ENCODE measurements around the gene RNF126.

Gene RNF126

DNA sequence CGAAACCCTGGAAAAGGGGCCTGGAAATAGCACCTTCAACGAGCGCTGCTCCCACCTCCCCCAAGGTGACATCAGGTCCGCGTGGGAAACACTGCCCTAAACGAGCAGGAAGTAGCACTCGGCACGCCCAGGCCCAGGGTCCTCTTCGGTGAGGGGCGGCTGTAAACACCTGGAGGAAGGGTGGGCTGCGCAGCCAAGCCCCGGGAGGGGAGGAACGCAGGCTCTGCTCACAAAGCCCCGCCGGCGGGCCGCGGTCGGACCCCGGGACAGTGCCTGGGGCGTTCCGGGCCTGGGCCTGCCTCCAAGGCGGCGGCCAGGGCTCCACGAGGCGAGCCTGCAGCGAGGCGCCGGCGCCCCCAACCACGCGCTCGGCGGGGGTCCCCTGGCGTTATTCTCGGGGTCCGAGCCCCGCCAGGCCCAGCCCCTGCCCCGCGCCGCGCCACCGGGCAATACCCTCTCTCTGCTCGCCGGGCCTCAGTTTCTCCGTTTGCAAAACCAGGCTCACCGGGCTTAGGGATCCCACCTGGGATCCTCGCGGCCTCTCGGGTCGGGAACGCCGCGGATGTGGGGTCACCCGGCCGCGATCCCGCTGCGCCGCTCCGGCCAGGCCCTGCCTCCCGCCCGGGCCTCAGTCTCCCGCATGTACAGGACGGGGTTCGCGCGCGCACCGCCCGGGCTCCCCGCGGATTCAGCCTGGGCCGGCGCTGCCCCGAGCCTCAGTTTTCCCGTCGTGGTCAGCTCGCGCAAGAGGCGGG is 630 bp downstream of the RNF126 start:
- DNase-seq (ENCODE audit: low spot score): no peak

DNA sequence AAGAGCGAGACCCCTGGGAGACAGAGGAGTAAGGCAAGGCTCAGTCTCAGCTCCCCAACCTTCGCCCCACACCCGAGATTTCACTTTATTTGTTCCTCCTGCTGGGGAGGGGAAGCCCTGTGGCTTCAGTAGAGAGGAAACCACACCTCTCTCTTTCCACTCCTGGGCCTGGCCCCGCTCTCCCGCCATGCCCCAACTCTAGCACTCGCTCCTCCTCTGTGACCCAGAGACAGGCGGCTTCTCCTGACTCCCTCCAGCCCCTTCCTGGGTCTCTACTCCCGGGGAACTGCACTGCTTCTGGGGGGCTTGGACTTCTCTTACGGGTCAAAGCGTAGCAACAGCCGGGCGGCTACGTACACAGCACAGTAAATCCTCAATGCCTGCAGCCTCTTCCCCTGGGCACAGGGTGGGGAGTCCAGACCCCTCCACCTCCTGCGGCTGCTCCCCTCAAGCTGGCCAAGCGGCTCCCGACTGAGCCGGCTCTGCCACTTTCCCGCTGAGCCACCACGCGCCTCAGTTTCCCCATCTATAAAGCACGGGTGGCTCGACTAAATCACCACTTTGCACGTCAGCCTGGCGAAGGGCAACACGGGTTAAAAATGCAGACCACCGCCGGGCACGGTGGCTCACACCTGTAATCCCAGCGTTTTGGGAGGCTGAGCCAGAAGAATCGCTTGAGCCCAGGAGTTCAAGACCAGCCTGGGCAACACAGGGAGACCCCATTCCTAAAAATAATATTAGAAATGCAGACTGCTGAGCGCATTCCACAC is 1.4 kb downstream of the RNF126 start:
- no peak for DNase-seq (ENCODE audit: low spot score)

DNA sequence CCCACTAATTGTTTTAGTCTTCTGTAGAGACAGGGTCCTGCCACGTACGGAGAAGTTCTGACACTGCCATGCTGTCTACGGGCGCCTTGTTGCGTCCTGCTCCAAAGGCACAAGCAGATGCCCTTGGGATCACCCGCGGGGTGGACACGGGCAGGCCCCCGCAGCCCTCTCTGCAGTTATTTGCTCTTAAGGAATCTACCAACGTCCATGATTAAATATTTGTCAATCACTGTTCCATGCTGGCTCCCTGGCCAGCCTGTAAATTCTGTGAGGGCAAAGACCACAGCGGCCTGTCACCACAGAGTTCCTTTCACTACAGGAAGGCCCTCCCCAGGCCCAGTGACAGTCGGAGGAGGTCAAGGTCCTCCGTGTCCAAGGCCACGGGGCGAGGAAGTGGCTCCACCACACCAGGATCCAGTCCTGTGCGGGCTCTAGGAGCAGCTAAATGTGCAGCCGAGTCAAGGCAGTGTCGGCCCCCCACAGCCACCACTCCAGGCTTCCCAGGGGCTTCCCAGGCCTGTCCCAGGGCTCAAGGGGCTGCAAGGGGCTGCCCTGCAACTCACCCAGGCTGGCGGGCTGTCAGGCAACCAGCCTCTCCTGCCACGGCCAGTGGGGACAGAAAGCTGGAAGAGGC is 2.1 kb downstream of the RNF126 start:
- DNase-seq (ENCODE audit: low spot score): no peak

DNA sequence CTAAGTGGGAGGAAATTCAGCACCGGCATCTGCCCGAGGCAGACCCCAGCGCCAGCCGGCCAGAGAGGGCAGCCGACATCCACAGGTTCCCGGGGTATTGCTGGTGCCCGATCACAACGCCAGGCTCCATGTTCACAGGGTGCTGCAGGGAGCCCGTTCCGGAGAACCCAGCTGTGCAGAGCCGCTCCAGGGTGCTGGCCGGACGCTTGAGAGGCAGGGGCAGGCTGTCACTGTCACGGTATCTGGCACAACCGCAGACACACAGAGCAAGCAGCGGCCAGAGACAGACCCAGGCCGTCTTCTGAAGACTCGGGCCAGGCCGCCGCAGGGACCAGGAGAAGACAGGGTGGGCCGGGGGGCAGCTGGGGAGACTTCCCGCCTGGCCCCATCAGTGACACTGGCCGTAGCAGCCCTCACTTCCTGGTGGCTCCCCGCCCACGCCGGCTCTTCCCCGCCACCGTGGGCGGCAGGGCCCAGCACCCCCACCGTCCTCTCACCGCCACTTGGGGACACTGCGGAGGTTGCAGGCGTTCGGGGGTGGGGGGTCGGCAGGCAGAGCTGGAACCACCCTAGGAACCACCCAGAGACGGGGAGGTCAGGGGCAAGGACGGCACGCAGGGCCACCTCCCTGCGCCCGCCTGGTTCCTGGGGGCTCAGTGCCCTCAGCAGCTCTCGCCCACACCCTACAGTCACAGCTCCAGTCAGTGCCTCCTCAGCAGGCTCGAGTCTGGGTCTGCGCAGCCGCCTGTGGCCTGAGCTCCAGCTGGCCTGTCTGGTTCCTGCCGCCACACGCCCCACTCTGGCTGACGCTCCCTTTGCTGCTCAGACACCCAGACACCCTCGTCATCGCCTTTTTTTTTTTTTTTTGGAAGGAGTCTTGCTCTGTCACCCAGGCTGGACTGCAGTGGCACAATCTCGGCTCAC is 3.8 kb downstream of the RNF126 start:
- no peak for DNase-seq (ENCODE audit: low spot score)

DNA sequence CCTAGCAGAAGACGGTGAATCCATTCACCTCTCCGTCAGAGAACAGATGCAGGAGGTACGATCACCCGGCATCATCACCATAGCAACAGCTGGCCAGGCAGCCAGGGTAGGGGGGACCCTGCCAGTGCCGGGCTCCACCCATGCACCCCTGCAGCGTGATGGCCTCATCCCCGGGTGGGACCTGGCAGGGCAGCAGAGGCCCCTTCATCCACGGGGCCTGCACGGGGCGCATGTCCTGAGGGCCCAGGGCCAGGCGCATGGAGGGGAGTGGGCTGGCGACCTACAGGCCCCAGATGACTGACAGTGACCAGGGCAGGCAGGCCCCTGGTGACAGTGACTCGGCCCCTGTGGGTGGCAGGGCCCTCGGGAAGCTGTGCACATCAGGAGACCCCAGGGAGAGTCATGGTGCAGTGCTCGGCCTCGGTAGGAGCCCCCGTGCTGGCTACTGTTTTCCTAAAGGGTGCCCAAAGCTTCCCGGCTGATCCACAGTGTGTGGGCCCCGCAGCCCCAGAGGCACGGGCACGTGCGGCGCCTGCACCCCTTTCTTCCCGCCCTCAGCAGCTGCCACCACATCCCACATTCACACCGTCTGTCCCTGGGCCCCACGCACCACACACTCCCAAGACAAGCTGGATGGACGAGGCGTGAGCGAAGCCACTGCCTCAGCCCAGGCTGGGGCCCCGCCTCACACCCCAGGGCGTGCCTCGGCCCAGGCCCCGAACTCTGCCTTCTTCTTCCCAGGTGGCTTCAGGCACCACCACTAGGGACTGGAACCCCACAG is 4.8 kb downstream of the RNF126 start:
- no peak for DNase-seq (ENCODE audit: low spot score)

DNA sequence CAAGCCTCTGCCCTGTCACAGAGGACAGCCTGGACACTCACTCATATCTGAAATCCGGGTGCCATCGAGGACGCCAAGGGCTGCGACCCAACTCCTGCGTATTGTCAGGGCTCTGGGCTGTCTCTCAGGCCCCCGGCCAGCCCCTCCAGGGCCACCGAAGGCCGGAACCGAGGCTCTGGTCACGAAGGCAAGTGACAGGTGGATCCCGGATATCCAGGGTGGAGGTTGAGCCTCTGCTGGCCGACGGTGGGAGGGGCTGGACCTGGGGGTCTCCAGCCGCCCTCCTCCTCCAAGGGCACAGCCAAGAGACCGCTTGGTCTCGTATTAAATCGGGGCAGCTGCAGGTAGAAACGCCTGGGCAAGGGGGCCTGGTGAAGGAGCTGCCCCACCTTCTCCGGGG is 5.4 kb downstream of the RNF126 start:
- no peak for DNase-seq (ENCODE audit: low spot score)

DNA sequence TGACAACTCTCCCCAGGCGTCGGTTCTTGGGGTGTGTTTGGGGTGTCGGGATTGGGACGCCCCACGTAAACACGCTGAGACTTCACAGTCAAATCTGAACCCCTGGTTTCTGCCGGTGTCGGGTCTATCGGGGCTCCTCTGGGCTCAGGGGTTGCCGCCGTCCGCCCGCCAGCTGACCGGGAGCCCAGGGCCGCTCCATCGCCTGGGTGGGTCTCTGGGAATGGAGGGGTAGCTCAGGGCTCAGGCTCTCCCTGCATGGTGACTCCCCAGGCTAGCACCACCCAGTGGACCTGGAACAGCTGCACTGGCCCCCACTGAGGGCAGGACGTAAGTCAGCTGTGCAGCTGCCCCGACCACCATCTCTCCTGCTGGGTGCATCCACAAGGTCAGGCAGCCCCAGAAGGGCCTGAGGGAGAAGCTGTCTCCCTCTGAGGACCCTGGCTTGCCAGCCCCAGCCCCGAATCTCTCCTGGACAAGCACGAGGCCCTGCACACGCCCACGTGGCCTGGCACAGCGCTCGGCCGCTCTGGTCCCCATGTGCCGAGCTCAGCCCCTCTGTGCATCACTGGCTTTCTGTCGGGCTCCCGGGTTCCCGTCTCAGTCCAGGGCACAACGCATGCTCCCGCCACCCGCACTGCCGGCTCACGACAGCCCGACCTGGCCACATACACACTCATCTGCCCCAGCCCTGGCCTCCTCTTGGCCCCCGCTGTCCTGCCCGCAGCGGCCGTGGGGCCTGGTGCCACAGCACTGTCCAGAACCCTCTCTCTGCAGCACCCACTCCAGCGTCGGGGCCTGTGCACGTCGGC is 6.1 kb downstream of the RNF126 start:
- no peak for DNase-seq (ENCODE audit: low spot score)

DNA sequence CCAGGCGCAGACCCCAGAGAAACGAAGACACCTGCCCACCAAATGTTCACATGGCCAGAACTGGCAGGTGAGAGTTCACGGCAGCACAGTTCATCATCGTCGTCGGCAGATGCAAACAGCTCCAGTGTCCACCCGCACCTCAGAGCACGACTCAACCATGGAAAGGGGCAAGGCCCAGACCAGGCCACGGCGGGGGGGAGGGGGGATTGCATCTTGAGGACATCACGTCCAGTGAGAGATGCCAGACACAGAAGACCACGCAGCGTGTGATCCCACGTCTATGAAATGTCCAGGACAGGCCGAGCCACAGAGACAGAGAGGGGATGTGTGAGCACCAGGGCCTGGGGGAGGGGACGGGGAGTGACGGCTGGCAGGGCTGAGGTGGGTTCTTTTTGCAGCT is 7.3 kb downstream of the RNF126 start:
- DNase-seq (ENCODE audit: low spot score): no peak

DNA sequence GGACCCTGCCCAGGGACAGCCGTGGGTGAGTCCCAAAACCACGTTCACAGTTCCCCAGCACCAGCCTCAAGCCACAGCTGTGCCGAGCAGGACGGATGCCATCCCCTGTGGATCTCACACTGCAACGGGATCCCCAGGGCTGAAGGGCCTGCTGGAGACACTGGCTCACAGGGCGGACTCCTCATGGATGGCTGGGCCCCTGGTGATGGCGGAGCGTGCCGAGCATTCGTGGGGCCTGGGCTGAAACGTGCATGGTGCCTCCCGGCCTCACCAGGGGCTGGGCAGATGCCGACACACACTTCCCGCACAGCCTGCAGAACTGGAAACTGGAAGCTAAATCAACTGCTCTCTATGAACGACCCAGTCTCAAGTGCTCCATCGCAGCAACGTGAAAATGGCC is 9.6 kb downstream of the RNF126 start:
- DNase-seq (ENCODE audit: low spot score): no peak

DNA sequence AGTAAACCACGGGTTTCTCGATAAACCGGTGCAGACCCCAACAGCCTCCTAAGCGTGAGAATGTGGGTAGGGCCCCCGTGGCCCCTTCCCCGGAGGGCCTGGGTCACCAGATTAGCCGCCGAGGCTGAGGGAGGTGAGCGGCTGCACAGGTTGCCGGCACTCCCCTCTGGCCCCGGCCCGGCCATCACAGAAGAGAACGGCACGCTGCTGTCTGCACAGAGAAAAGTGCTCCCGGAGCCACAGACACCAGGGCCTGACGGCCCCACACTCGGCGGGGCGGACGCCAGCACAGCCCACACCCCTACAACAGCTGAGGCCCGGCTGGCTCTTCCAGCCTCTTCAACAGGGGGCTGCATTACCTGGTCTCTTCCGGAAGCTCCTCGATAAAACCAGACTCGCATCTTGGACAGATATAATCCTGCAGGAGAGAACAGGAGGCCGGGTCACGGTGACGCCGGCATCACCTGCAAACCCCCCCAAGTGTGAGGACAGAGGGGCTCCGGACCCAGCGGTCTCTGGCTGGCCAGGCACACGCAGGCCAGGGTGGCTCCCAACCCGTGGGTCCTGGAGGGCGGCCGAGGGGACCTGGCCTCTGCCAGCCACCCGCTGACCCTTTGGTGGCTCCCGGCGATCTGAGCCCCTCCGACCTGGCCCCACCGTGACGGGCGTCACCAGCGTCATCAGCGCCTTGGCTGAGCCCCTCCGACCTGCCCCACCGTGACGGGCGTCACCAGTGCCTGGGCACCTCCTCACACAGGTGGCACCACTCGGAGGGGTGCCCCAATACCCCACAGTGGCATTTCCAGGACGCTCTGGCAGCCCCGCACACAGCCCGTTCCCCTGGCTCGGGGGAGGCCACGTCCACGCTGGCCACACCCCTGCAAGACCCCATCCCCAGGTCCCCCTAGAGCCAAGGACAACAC is 10.3 kb downstream of the RNF126 start:
- DNase-seq (ENCODE audit: low spot score): no peak

DNA sequence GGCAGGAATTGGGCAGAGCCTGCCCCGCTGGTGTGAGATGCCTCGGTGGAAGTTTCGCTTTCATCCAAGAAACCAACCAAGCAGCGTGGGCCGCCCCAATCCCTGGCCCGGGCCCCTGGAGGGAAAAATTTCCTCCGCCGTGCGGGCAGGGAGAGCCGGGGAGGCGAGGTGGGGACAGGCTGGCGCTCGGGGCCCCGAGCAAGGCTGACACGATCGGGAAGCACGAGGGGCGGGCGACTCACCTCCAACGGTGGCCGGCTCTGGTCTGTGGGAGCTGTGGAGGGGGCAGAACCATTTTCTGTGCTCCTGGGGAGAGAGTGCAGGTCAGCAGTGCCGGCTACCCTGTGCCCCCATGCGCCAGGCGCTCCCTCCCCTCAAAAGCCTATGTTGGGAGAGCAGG is 11.0 kb downstream of the RNF126 start:
- no peak for DNase-seq (ENCODE audit: low spot score)

DNA sequence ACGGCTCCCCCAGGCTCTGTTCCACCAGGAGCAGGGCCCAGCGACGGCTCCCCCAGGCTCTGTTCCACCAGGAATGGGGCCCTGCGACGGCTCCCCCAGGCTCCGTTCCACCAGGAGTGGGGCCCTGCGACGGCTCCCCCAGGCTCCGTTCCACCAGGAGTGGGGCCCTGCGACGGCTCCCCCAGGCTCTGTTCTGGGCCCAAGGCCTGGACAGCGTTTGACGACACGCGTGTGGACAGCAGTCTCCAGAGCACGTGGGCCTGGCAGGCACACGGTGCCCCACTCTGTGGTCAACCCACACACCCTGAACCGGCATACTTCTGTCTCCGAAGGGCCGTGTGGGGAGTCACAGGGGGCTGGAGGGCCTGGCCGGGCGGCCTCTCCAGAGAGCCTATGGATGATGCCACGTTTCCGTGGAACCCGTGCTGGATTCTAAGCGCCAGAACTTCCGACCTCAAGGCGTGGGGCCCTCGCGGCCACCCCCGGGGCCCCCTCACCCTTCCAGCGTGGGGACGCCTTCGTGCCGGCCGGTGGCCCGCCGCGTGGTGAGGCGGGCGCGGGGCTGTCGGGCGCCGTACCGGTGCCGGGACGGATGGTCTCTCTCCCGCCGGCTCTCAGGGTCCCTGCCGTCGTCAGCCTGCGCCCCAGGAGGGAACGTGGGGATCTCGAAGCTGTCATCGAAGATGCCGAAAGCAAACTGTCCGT is 11.7 kb downstream of the RNF126 start:
- DNase-seq (ENCODE audit: low spot score): no peak

DNA sequence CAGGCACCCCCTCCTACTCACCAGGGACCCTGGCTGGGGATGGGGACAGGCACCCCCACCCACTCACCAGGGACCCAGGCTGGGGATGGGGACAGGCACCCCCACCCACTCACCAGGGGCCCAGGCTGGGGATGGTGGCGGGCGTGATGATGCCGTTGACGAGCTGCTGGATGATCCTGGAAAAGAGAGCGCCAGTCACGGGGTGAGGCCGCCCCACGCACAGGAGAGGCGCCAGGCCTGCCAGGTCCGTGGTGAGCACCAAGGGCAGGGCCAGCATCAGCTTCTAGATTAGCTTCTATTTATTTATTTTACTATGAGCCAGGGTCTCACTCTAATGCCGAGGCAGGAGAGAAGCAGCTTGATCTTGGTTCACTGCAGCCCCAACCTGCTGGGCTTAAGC is 12.9 kb downstream of the RNF126 start:
- no peak for DNase-seq (ENCODE audit: low spot score)

DNA sequence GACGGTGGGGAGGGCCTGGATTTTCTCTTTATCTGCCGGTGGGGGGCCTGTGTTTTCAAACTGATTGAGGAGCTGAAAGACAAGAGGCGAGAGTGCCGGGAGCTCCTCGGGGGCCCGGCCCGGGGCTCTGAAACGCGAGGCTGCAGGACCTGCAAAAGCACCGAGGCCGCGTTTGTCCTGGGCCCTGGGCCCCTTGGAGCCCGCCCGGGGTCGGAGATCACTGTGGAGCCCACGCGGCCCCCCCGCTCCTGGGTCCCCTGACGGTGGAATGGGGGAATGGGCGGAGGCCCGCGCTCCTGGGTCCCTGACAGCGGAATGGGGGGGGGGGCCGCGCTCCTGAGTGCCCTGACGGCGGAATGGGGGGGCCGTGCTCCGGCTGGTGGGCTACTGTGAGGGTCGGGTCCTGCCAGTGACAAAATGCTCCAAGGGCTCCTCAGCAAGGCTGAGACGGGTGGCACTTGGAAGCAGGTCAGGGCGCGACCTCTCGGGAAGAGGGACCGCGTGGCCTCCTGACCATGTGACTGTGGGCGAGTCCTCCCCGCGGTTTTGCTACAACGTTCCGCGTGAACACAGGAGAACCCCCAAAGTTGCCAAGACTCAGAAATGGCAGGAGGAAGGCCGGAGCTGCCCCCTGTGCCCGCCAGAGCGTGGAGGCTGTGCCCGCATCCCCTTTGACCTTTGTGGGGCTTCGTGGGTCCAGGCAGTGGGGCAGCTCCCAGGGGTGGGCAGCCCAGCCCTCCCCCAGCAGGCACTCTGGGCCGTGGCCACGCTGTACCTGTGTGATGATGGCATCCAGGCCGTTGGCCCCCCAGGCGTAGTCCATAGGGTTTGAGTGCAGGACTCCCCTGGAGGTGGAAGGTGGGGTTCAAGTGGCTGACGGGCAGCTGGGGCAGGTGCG is 13.9 kb downstream of the RNF126 start:
- DNase-seq (ENCODE audit: low spot score): no peak

DNA sequence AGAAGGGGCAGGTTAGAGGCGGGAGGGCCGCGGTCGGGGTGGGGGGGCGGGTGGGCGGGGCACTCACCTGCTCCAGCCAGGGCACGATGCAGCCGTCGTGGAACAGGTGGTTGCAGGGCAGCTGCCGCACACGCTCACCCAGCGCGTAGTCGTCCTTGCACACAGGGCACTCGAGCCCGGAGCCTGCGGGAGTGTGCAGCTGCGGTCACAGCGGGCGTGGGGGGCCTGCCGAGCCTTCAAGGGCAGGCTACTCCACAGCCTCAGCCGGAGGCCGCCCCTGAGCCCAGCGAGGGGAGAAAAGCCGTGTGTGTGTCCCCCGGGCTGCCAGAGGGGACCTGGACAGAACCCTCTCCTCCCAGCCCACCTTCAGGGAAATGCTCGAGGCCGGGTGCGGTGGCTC is 14.7 kb downstream of the RNF126 start:
- no peak for DNase-seq (ENCODE audit: low spot score)

DNA sequence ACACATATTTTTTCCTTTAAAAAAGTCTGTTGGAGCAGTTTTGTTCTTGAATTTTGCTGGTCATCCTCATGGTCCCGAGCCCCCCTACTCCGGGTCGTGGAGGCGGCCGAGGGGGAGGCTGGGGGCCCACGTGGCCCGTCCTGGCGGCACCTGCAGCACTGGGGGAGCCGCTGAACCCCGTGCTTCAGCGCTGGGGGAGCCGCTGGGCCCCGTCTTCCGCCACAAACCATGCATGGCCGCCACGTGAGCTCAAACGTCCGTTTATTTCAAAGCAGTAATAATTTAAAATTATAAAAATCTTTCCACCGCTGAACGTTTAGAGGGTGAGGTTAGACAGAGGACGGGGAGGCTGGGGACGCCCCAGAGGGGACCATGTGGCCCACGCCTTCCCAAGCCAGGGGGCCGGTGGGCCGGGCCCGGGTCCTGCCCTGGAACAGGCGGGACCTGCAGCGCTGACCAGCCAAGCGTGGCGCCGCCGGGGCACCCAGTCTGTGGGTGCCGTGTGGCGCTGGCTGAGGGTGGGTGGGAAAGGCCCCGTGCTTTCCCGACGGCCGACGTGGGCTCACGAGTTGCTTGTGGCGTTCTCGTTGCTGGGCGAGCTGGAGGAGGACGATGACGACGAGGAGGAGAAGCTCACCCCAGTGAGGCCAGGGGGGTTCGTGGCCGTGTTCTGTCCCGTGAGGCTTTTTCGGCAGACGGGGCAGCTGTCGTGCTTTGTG is 15.3 kb downstream of the RNF126 start:
- DNase-seq (ENCODE audit: low spot score): no peak

Data from COLO829 (cell line).